Nephron (organoid): ENCODE results near the gene BPIFA1.

Source experiments
- H3K27ac Mint-ChIP-seq, 3 experiments: 2 replicates each; pipeline ENCODE4 v1.8.0; 2020; ENCODE audit warnings: mixed read lengths in 3 of 3, mild to moderate bottlenecking in 2 of 3, moderate library complexity in 1 of 3
- H3K27me3 Mint-ChIP-seq: 2 replicates; pipeline ENCODE4 v1.8.0; 2021; ENCODE audit warnings: low read depth, mild to moderate bottlenecking, moderate library complexity, mixed read lengths
- H3K36me3 Mint-ChIP-seq: 2 replicates; pipeline ENCODE4 v1.8.0; 2020; ENCODE audit warnings: low read depth, mixed read lengths
- H3K4me1 Mint-ChIP-seq: 2 replicates; pipeline ENCODE4 v1.8.0; 2020; ENCODE audit warnings: mixed read lengths
- H3K4me3 Mint-ChIP-seq, 3 experiments: 2 replicates each; pipeline ENCODE4 v1.8.0; 2020; ENCODE audit warnings: mild to moderate bottlenecking in 3 of 3, mixed read lengths in 3 of 3, moderate library complexity in 2 of 3
- H3K9me3 Mint-ChIP-seq: 2 replicates; pipeline ENCODE4 v1.8.0; 2020; ENCODE audit warnings: mixed read lengths
- CTCF ChIP-seq, 3 experiments: fragments of 200-600 bp; sonication (generic); IDR thresholded peaks; one replicate each; pipeline ENCODE4 v1.5.0; 2021; ENCODE audit warnings: antibody characterized with exemption in 3 of 3; ENCODE audit not compliant: unreplicated experiment in 3 of 3

Gene BPIFA1

GRCh38 chr20:33252460-33252859, 16.7 kb downstream of the BPIFA1 start:
- Mint-ChIP-seq H3K9me3 (peaks cover 10% of the 10 kb centered on the region), H3K4me3 (no peak overlapping the region), H3K27ac (no peak overlapping the region), H3K36me3 (no peaks in the 10 kb centered on the region), H3K27me3 (peaks cover 14% of the 10 kb centered on the region), H3K4me1 (no peaks in the 10 kb centered on the region)
- TF ChIP-seq CTCF (IDR thresholded peaks at IDR 0.05; ENCODE audit: unreplicated experiment in 3 of 3), result no peak

- Mint-ChIP-seq H3K9me3 (peaks cover 10% of the 10 kb centered on the region), H3K27me3 (peaks cover 14% of the 10 kb centered on the region), H3K36me3 (no peaks in the 10 kb centered on the region), H3K4me1 (no peaks in the 10 kb centered on the region), H3K4me3 (no peak overlapping the region), H3K27ac (no peak overlapping the region)
- TF ChIP-seq CTCF (IDR thresholded peaks at IDR 0.05; ENCODE audit: unreplicated experiment in 3 of 3), result no peak
These were observed 19.2 kb downstream of the BPIFA1 start for GRCh38 chr20:33255005-33255404.

GRCh38 chr20:33257237-33257636, 21.4 kb downstream of the BPIFA1 start:
- Mint-ChIP-seq H3K36me3 (no peaks in the 10 kb centered on the region), H3K27me3 (peaks cover 14% of the 10 kb centered on the region), H3K4me3 (no peak overlapping the region), H3K4me1 (peaks cover 8% of the 10 kb centered on the region), H3K9me3 (peaks cover 10% of the 10 kb centered on the region), H3K27ac (no peak overlapping the region)
- TF ChIP-seq CTCF (IDR thresholded peaks at IDR 0.05; ENCODE audit: unreplicated experiment in 3 of 3), result no peak

- H3K27ac Mint-ChIP-seq, result no peak overlapping the region
- no peak for TF ChIP-seq CTCF (IDR thresholded peaks at IDR 0.05; ENCODE audit: unreplicated experiment in 3 of 3)
- H3K9me3 Mint-ChIP-seq, result peaks cover 6% of the 10 kb centered on the region
- H3K27me3 Mint-ChIP-seq, result peaks cover 9% of the 10 kb centered on the region
- no peaks in the 10 kb centered on the region for H3K36me3 Mint-ChIP-seq
- no peak overlapping the region for H3K4me3 Mint-ChIP-seq
- H3K4me1 Mint-ChIP-seq, result peaks cover 27% of the 10 kb centered on the region
These were observed 23.6 kb downstream of the BPIFA1 start for GRCh38 chr20:33259371-33259770.

GRCh38 chr20:33261465-33261864, 25.7 kb downstream of the BPIFA1 start:
- TF ChIP-seq CTCF (IDR thresholded peaks at IDR 0.05; ENCODE audit: unreplicated experiment in 3 of 3), result no peak
- Mint-ChIP-seq H3K9me3 (no peaks in the 10 kb centered on the region), H3K4me1 (peaks cover 27% of the 10 kb centered on the region), H3K27me3 (no peaks in the 10 kb centered on the region), H3K27ac (no peak overlapping the region), H3K4me3 (no peak overlapping the region), H3K36me3 (no peaks in the 10 kb centered on the region)

GRCh38 chr20:33262658-33263065, 26.9 kb downstream of the BPIFA1 start:
- no peaks in the 10 kb centered on the region for H3K27me3 Mint-ChIP-seq
- H3K36me3 Mint-ChIP-seq, result no peaks in the 10 kb centered on the region
- no peaks in the 10 kb centered on the region for H3K9me3 Mint-ChIP-seq
- peak; percentile 55 to 60 (median 57) for TF ChIP-seq CTCF (IDR thresholded peaks at IDR 0.05; ENCODE audit: unreplicated experiment in 3 of 3)
- peaks cover 27% of the 10 kb centered on the region for H3K4me1 Mint-ChIP-seq
- peak overlapping the region in 2 of 3 experiments; percentile 9 to 71 for H3K27ac Mint-ChIP-seq
- peak overlapping the region in 1 of 3 experiments; percentile 2 for H3K4me3 Mint-ChIP-seq
